H1 (cell line): ENCODE results near the gene PFKFB1.

Source experiments
- CHD2 ChIP-seq: IDR thresholded peaks from 2 replicates; pipeline ENCODE4 v1.6.1; 2012; ENCODE audit warnings: low read length, improper control_type of control experiment
- CREB1 ChIP-seq: IDR thresholded peaks from 2 replicates; pipeline ENCODE4 v1.6.1; 2012; ENCODE audit warnings: inconsistent platforms
- EGR1 ChIP-seq: IDR thresholded peaks from 2 replicates; pipeline ENCODE4 v1.6.1; 2011; ENCODE audit warnings: low read depth, low read length, borderline replicate concordance
- EZH2 ChIP-seq: fragments of 200-600 bp; sonication (generic); IDR thresholded peaks from 2 replicates; pipeline ENCODE4 v1.7.1; 2012; ENCODE audit warnings: low read depth, mild to moderate bottlenecking, moderate library complexity, low read length, inconsistent platforms; ENCODE audit not compliant: severe bottlenecking
- POLR2A ChIP-seq, 2 experiments: IDR thresholded peaks; 1 replicate in 1 of 2; 2 replicates in 1 of 2; pipeline ENCODE4 v1.6.1; 2011; ENCODE audit warnings: low read depth in 2 of 2, low read length in 2 of 2, mild to moderate bottlenecking in 2 of 2; ENCODE audit errors: control extremely low read depth in 1 of 2
- POLR2AphosphoS5 ChIP-seq: IDR thresholded peaks from 2 replicates; pipeline ENCODE4 v1.6.1; 2011; ENCODE audit warnings: low read depth, low read length
- RAD21 ChIP-seq, 2 experiments: IDR thresholded peaks in 1 of 2; conservative IDR thresholded peaks in 1 of 2; 2 replicates each; pipeline ENCODE4 v1.6.1; 2011; ENCODE audit warnings: low read depth in 2 of 2, low read length in 2 of 2, improper control_type of control experiment in 1 of 2, inconsistent platforms in 1 of 2, mild to moderate bottlenecking in 1 of 2, moderate library complexity in 1 of 2
- SAP30 ChIP-seq: fragments of 300-600 bp; sonication (generic); IDR thresholded peaks from 2 replicates; pipeline ENCODE4 v1.7.1; 2012; ENCODE audit warnings: low read length, moderate library complexity, mild to moderate bottlenecking, inconsistent platforms; ENCODE audit not compliant: insufficient read depth, insufficient replicate concordance
- SP1 ChIP-seq: IDR thresholded peaks from 2 replicates; pipeline ENCODE4 v1.6.1; 2011; ENCODE audit warnings: low read depth, low read length
- TCF12 ChIP-seq: IDR thresholded peaks from 2 replicates; pipeline ENCODE4 v1.6.1; 2011; ENCODE audit warnings: low read depth, mild to moderate bottlenecking, low read length
- TF ChIP-seq, protein P1 (sequence below), 3 experiments: IDR thresholded peaks; 1 replicate in 2 of 3; 2 replicates in 1 of 3; pipeline versions ENCODE4 v1.5.1 to v1.6.1; 2011; ENCODE audit warnings: low read length in 3 of 3, mild to moderate bottlenecking in 3 of 3, inconsistent platforms in 2 of 3, low read depth in 1 of 3, moderate library complexity in 1 of 3; ENCODE audit not compliant: insufficient read depth in 1 of 3; ENCODE audit errors: control extremely low read depth in 1 of 3

DNA sequence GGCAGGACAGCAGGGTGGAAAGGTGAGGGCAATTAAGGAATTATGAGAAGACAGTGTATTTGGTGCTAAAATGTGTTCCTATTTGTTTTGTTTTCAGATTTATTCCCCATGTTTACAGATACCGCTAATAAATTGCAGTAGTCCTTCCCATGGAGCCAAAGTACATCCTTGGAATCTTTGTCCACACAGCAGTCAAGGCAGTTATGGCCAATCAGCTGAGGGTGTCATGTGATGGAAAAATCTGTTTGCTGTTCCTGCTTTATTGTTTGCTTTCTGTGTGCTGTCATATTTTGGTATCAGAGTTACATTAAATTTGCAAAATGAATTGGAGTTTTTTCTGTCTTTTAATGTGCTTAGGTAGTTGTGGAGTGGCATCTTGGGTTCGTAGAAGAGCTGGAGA lies 62.9 kb downstream of the PFKFB1 start:
- TF ChIP-seq SAP30 (no peak), SP1 (no peak), TCF12 (no peak), EZH2 (no peak), POLR2A (IDR thresholded peaks at IDR 0.05; ENCODE audit: control extremely low read depth in 1 of 2, low read depth in 2 of 2, low read length in 2 of 2) (no peak), CREB1 (no peak), POLR2AphosphoS5 (no peak), CHD2 (no peak), EGR1 (no peak), RAD21 (IDR thresholded peaks at IDR 0.05 in 1 of 2, conservative IDR thresholded peaks at IDR 0.05 in 1 of 2; ENCODE audit: low read depth in 2 of 2, low read length in 2 of 2) (no peak)
- TF ChIP-seq, protein P1, sequence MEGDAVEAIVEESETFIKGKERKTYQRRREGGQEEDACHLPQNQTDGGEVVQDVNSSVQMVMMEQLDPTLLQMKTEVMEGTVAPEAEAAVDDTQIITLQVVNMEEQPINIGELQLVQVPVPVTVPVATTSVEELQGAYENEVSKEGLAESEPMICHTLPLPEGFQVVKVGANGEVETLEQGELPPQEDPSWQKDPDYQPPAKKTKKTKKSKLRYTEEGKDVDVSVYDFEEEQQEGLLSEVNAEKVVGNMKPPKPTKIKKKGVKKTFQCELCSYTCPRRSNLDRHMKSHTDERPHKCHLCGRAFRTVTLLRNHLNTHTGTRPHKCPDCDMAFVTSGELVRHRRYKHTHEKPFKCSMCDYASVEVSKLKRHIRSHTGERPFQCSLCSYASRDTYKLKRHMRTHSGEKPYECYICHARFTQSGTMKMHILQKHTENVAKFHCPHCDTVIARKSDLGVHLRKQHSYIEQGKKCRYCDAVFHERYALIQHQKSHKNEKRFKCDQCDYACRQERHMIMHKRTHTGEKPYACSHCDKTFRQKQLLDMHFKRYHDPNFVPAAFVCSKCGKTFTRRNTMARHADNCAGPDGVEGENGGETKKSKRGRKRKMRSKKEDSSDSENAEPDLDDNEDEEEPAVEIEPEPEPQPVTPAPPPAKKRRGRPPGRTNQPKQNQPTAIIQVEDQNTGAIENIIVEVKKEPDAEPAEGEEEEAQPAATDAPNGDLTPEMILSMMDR (IDR thresholded peaks at IDR 0.05; ENCODE audit: control extremely low read depth in 1 of 3, insufficient read depth in 1 of 3, low read depth in 1 of 3, low read length in 3 of 3): no peak
